OCI-LY1 (cell line): ENCODE results near the gene FAM13A.

Experiments
- CTCF ChIP-seq: fragments of 200-600 bp; sonication (generic), shearing (Covaris generic); IDR thresholded peaks from 2 replicates; pipeline ENCODE4 v1.5.1; 2017; ENCODE audit warnings: mild to moderate bottlenecking, antibody characterized with exemption, low read length, moderate library complexity, mixed read lengths
- EZH2 ChIP-seq: fragments of 200-600 bp; sonication (generic), shearing (Covaris generic); IDR thresholded peaks from 2 replicates; pipeline ENCODE4 v1.8.0; 2017; ENCODE audit warnings: borderline replicate concordance, mixed run types, mild to moderate bottlenecking, antibody characterized with exemption, low read length, moderate library complexity, mixed read lengths

- no peak for TF ChIP-seq CTCF
- no peak for TF ChIP-seq EZH2
Observed at GRCh38 chr4:88793475-88793874, 263.5 kb downstream of the FAM13A start.
